Liver (tissue), 9 donors: ENCODE data around the gene DUSP3. TPM values are rescaled to one million over a fixed set of nuclear protein-coding genes. Genes with fewer than 3 reads are reported as not detected.

Source experiments
- DNase-seq: peaks from one replicate; pipeline ENCODE4 v3.0.0-alpha.2; 2017; ENCODE audit warnings: low spot score
- H3K27ac ChIP-seq, 2 donors: one replicate each; pipeline ENCODE4 v1.7.0; 2013; ENCODE audit warnings: inconsistent platforms in 2 of 2, low read length in 2 of 2, control low read depth in 1 of 2, low read depth in 1 of 2, mild to moderate bottlenecking in 1 of 2
- H3K27me3 ChIP-seq, 4 donors: one replicate each; pipeline versions ENCODE4 v1.6.1 to v1.7.0; 2013; ENCODE audit warnings: low read length in 3 of 4, inconsistent platforms in 1 of 4, mild to moderate bottlenecking in 1 of 4, moderate library complexity in 1 of 4; ENCODE audit not compliant: control insufficient read depth in 4 of 4, insufficient read depth in 4 of 4
- H3K36me3 ChIP-seq, 4 donors: one replicate each; pipeline versions ENCODE4 v1.6.1 to v1.7.0; 2013; ENCODE audit warnings: low read length in 3 of 4, mild to moderate bottlenecking in 3 of 4, low read depth in 1 of 4, moderate library complexity in 1 of 4; ENCODE audit not compliant: control insufficient read depth in 4 of 4, insufficient read depth in 3 of 4
- H3K4me1 ChIP-seq, 4 donors: one replicate each; pipeline versions ENCODE4 v1.6.1 to v1.7.0; 2013; ENCODE audit warnings: low read length in 3 of 4, mild to moderate bottlenecking in 3 of 4, moderate library complexity in 1 of 4; ENCODE audit not compliant: control insufficient read depth in 4 of 4, insufficient read depth in 4 of 4
- H3K4me3 ChIP-seq, 3 donors: one replicate each; pipeline versions ENCODE4 v1.6.1 to v1.7.0; 2013; ENCODE audit warnings: low read length in 3 of 3, control low read depth in 1 of 3, low read depth in 1 of 3, mild to moderate bottlenecking in 1 of 3
- H3K9ac ChIP-seq, 2 donors: one replicate each; pipeline ENCODE4 v1.7.0; 2013; ENCODE audit warnings: low read length in 2 of 2, mild to moderate bottlenecking in 2 of 2, moderate library complexity in 2 of 2, control low read depth in 1 of 2, low read depth in 1 of 2
- H3K9me3 ChIP-seq, 4 donors: one replicate each; pipeline versions ENCODE4 v1.6.1 to v1.7.0; 2013; ENCODE audit warnings: low read length in 3 of 4; ENCODE audit not compliant: control insufficient read depth in 4 of 4
- ATF3 ChIP-seq: IDR thresholded peaks from 2 replicates; pipeline ENCODE4 v1.6.1; 2016; ENCODE audit warnings: antibody characterized with exemption
- CTCF ChIP-seq: fragments of 150-350 bp; IDR thresholded peaks from 2 replicates; pipeline ENCODE4 v1.5.1; 2017; ENCODE audit warnings: improper control_type of control experiment, low read depth, low read length; ENCODE audit not compliant: missing input control
- EGR1 ChIP-seq, 2 donors: IDR thresholded peaks; 2 replicates each; pipeline ENCODE4 v1.6.1; 2016 to 2018; ENCODE audit warnings: antibody characterized with exemption in 2 of 2, low read depth in 2 of 2
- FOXA1 ChIP-seq: IDR thresholded peaks from 2 replicates; pipeline ENCODE4 v1.6.1; 2016; ENCODE audit warnings: antibody characterized with exemption
- FOXA2 ChIP-seq: IDR thresholded peaks from 2 replicates; pipeline ENCODE4 v1.6.1; 2016; ENCODE audit warnings: antibody characterized with exemption
- GABPA ChIP-seq, 2 donors: IDR thresholded peaks in 1 of 2; conservative IDR thresholded peaks in 1 of 2; 2 replicates each; pipeline ENCODE4 v1.6.1; 2016; ENCODE audit warnings: antibody characterized with exemption in 2 of 2, mild to moderate bottlenecking in 1 of 2, moderate library complexity in 1 of 2
- HNF4A ChIP-seq, 2 donors: conservative IDR thresholded peaks; 2 replicates each; pipeline ENCODE4 v1.6.1; 2016; ENCODE audit warnings: antibody characterized with exemption in 2 of 2, mild to moderate bottlenecking in 2 of 2
- MAX ChIP-seq: IDR thresholded peaks from 2 replicates; pipeline ENCODE4 v1.6.1; 2016; ENCODE audit warnings: antibody characterized with exemption
- RAD21 ChIP-seq, 2 donors: IDR thresholded peaks; 2 replicates each; pipeline ENCODE4 v1.6.1; 2016; ENCODE audit warnings: antibody characterized with exemption in 2 of 2, mild to moderate bottlenecking in 2 of 2
- REST ChIP-seq: IDR thresholded peaks from 2 replicates; pipeline ENCODE4 v1.6.1; 2016; ENCODE audit warnings: antibody characterized with exemption, mild to moderate bottlenecking
- RXRA ChIP-seq, 2 donors: IDR thresholded peaks; 2 replicates each; pipeline ENCODE4 v1.6.1; 2017 to 2018; ENCODE audit warnings: antibody characterized with exemption in 2 of 2, mild to moderate bottlenecking in 1 of 2
- SP1 ChIP-seq: IDR thresholded peaks from 2 replicates; pipeline ENCODE4 v1.6.1; 2018; ENCODE audit warnings: antibody characterized with exemption, mild to moderate bottlenecking
- TAF1 ChIP-seq: conservative IDR thresholded peaks from 2 replicates; pipeline ENCODE4 v1.6.1; 2016; ENCODE audit warnings: antibody characterized with exemption, mild to moderate bottlenecking
- YY1 ChIP-seq: IDR thresholded peaks from 2 replicates; pipeline ENCODE4 v1.6.1; 2016; ENCODE audit warnings: antibody characterized with exemption, mild to moderate bottlenecking
- ZBTB33 ChIP-seq: IDR thresholded peaks from 2 replicates; pipeline ENCODE4 v1.6.1; 2016; ENCODE audit warnings: antibody characterized with exemption
- WGBS: extraction: QIAGEN DNeasy Blood & Tissue Kit; methylation state at CpG from one replicate; pipeline ENCODE4 v1.1.7; 2013; 5-methylcytosine and 5-hydroxymethylcytosine counted together
- polyA plus RNA-seq, 2 donors: library from polyadenylated mRNA; stranded (reverse) in 1 of 2; unstranded in 1 of 2; fragments of 200-250 nt in 1 of 2; fragments of >200 nt in 1 of 2; fragmentation: Nextera tagmentation in 1 of 2; extraction: Ambion mirVana in 1 of 2; gene quantifications; one replicate each; pipeline versions ENCODE4 v1.2.1 to v1.2.3, GENCODE V29; 2013 to 2015
- total RNA-seq, 2 donors: library from RNA; depleted of rRNA; stranded (reverse); fragments of >200 nt; gene quantifications; one replicate each; pipeline ENCODE4 v1.2.3, GENCODE V29; 2014
- donor health status: healthy.
- donor health status: healthy.
- donor health status: healthy.
- donor health status: healthy.
- donor health status: healthy.

DUSP3 gene
- total and polyA plus RNA-seq, 4 donors = 30.4 to 104 (median 60.8) TPM

GRCh38 chr17:43754947-43755346 is 23.8 kb downstream of the DUSP3 start:
- H3K4me3 ChIP-seq = no peak overlapping the region
- DNase-seq = no peak
- H3K36me3 ChIP-seq = no peaks in the 10 kb centered on the region
- H3K27me3 ChIP-seq = peaks cover 0 to 9% (median 4%) of the 10 kb centered on the region in 4 donors
- no peak overlapping the region for H3K9ac ChIP-seq
- no peaks in the 10 kb centered on the region for H3K9me3 ChIP-seq
- no peak overlapping the region for H3K27ac ChIP-seq
- TF ChIP-seq FOXA1 (no peak), CTCF (no peak), RAD21 (IDR thresholded peaks at IDR 0.05) (no peak), REST (no peak), ATF3 (no peak), YY1 (no peak), TAF1 (no peak), HNF4A (conservative IDR thresholded peaks at IDR 0.05) (no peak), GABPA (IDR thresholded peaks at IDR 0.05 in 1 of 2, conservative IDR thresholded peaks at IDR 0.05 in 1 of 2) (no peak), SP1 (no peak), ZBTB33 (no peak), EGR1 (IDR thresholded peaks at IDR 0.05; ENCODE audit: low read depth in 2 of 2) (no peak), MAX (no peak)
- H3K4me1 ChIP-seq = peaks cover 0 to 9% (median 5%) of the 10 kb centered on the region in 4 donors
- 27% methylated on average over 21 of the region's 21 CpGs for WGBS

- Histone ChIP-seq H3K9ac (no peak overlapping the region), H3K36me3 (no peaks in the 10 kb centered on the region), H3K27ac (no peak overlapping the region), H3K4me1 (peaks cover 0 to 9% (median 5%) of the 10 kb centered on the region in 4 donors), H3K4me3 (no peak overlapping the region), H3K9me3 (no peaks in the 10 kb centered on the region), H3K27me3 (peaks cover 0 to 9% (median 4%) of the 10 kb centered on the region in 4 donors)
- no peak for DNase-seq
- 77% methylated on average over 5 of the region's 5 CpGs for WGBS
- TF ChIP-seq ATF3 (no peak), FOXA2 (no peak), MAX (no peak), CTCF (no peak), RXRA (IDR thresholded peaks at IDR 0.05) (no peak), RAD21 (IDR thresholded peaks at IDR 0.05) (no peak), EGR1 (IDR thresholded peaks at IDR 0.05; ENCODE audit: low read depth in 2 of 2) (no peak), GABPA (IDR thresholded peaks at IDR 0.05 in 1 of 2, conservative IDR thresholded peaks at IDR 0.05 in 1 of 2) (no peak), HNF4A (conservative IDR thresholded peaks at IDR 0.05) (no peak), FOXA1 (no peak), ZBTB33 (no peak)
Measured at GRCh38 chr17:43753493-43754129, 25.2 kb downstream of the DUSP3 start.
